Stimulated activated CD8-positive, alpha-beta memory T cell treated with anti-CD3 and anti-CD28 coated beads, Interleukin-15, amount 100 ng/mL, for 4 hours (primary cell): Measurements from ENCODE around the gene AFTPH.

ENCODE experiments used
- DNase-seq, 2 donors: peaks; one replicate each; pipeline ENCODE4 v3.0.0-alpha.2; 2020; ENCODE audit warnings: low read depth in 2 of 2

Gene AFTPH, protein sequence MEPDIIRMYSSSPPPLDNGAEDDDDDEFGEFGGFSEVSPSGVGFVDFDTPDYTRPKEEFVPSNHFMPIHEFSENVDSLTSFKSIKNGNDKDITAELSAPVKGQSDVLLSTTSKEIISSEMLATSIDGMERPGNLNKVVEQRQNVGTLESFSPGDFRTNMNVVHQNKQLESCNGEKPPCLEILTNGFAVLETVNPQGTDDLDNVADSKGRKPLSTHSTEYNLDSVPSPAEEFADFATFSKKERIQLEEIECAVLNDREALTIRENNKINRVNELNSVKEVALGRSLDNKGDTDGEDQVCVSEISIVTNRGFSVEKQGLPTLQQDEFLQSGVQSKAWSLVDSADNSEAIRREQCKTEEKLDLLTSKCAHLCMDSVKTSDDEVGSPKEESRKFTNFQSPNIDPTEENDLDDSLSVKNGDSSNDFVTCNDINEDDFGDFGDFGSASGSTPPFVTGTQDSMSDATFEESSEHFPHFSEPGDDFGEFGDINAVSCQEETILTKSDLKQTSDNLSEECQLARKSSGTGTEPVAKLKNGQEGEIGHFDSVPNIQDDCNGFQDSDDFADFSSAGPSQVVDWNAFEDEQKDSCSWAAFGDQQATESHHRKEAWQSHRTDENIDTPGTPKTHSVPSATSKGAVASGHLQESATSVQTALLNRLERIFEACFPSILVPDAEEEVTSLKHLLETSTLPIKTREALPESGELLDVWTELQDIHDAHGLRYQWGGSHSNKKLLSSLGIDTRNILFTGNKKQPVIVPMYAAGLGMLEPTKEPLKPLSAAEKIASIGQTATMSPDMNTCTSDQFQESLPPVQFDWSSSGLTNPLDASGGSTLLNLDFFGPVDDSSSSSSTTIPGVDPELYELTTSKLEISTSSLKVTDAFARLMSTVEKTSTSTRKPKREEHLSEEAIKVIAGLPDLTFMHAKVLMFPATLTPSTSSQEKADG

DNA sequence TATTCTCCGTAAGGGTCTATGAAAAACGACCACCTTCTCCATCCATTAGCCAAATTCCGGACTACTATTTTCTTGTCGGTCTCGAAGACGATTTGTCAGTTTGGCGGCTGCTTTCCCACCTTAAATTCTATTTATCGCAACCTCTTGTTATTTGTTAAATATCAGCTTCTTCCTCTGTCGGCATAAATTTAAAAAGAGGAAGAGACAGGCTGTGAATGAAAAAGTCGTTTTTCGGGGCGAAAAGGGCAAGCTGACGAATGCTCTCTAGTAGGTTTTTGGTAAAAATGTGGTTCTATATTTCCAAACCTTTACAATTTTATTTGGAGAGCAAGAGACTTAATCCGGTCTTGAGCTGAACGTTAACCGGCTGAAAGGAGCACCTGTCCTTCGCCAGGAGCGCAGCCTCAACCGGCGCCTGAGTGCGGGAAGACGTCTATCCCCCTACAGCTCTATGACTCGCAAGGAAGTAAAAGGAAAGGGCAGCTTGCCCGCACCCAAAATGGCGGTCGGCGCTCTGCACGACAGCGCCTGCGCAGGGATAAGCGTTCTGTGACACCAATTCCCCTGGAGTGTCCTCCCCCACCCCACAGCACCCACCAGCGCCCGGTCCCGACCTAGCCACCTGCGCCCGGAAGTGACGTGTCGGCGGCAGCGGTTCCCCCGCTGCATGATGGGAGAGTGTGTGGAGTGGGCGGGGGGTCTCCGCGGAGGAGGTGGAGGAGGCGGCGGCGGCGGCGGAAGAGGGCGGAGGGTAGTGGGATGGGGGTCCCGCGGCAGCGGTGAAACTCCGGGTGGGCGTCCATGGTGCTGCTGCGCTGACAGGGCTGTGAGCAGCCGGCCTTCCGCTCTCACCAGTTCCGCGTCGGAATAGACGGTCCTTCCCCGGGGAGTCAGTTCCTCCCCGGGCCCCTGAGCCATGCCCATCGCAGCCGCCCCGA, at the start of gene AFTPH:
Gene AFTPH (plus strand): TSS at position 663 of the 938 bp plus-strand sequence. CDS start 27,147 bp downstream, outside the sequence.
- peak; percentile 100 for DNase-seq

DNA sequence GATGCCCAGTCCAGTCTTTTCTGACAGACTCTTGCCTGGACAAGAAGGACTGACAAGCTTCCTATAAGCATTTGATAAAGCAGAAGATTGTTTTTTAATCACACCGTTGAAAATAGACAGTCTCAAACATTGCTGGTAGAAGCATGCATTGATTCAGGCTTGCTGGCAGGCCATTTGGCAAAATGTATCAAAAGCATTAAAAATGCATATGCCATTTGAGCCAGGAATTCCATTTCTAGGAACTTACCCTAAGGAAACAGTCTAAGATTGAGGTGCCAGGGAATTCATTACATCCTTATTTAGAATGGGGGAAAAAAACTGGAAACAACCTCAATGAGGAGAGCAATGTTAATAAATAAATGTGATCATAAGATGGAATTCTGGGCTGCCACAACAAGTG, 49.5 kb upstream of the AFTPH start:
- DNase-seq, result no peak

DNA sequence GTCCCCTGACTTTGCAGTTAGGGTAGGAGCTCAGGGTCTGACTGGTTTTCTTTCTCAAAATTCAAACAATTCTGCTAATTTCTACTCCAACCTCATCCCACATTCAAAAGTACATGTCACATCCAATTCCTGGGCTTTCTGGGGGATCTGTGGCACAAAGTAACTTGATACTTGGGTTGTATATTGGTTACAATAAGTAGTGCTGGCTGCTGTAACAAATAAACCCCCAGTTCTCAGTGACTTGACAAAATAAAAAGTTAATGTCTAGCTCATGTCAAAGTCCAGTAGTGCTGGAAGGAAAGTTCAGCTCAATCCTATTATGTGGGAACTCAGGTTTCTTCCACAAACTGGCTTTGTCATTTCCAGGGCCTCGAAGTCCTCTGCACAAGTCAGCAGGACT, 47.1 kb upstream of the AFTPH start:
- no peak for DNase-seq

DNA sequence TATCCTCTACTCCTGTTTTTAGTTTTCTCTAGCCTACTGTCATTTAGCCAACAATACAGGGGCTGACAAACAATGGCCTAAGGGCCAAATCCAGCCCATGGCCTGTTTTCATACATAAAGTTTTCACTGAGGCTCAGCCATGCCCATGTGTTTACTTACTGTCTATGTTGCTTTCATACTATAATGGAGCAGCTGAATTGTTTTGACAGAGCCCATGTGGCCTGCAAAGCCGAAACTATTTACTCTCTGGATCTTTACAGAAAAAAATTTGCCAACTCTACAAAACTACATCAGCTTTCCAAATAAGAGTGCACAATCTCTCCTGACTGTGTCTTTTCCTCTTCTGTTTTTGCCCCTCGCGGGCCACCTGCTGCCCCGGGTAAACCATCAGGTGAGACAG, 46.1 kb upstream of the AFTPH start:
- DNase-seq, result no peak

DNA sequence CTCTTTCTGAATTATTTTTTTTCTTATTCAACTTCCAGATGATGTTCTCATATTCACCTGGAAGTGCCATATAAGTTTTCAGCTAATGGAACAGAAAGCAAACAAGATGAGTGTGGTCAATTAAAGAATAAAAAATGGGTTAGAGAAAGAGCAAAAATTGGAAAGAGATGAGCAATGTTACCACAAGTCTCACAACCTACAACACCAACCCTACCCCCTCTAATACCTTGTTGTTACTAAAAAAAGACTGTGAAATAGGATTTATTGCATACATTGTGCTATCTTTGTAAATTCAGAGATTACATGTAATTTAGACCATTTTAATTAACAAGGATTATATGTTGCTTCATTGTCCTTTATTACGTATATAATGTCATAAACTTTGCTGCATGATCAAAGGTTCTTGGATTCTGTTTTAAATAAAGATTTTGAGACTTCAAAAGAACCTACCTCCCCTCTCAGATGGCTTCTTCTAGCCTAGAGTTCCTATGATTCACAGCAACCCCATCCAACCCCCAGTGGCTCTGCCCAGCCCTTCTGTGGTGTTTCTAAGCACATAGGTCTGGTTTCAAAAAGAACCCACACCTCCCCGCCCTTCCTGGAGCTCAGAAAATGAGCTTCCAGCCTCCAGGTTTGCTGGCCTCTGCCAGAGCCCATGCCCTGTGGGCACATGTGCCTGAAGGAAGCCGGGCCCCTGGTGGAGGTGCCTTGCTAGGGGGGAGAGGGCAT, 45.5 kb upstream of the AFTPH start:
- no peak for DNase-seq

DNA sequence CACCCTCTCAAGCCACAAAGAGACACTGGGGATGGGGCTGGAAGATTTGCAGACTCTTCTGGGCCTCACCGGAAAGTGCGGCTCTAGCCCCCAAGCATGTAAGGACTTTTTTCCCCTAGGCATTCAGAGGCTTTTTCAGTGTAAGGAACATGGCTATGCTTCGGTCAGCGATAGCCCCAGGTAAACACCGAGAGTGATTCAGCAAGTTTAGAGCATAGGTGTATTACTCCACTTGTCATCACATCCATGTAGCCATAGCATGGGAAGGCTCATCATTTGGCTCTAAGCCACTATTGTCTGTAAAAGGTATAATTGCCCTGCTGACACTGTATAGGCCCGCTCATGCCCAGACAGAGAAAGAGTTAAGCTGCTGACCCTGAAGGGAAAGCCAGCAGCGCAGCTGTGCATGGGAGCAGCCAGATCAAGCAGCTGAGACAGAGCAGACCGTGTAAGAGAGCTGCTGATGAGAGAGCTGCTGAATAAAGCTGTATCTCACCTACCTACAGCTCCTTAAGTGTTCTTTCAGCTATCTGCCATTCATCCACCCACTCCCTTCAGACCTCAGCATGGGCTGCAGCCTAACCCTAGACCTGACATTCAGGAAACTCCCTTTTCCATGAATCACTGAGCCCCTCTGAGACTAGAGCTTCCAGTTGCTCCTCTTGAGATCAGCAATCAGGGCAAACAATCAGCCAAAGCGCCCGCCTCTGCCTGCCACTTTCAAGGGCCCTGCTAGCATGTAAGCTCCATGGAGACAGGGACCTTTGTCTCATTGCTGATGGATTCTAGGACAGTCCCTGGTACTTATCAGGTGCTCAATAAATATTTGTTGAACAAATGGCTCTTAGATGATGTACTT, 44.6 kb upstream of the AFTPH start:
- DNase-seq, result no peak

DNA sequence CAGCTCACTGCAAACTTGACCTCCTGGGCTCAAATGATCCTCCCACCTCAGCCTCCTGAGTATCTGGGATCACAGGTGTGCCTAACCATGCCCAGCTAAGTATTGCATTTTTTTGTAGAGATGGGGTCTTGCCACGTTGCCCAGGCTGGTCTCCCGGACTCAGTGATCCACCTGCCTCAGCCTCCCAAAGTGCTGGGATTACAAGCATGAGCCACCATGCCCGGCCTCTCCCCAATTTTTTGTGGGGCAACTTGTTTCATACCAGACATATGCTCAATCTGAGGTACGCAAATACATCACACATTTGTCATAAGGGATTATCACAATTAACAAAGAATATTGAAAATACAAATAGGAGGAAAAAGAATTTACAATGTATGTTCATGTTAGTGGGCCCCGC, 42.5 kb upstream of the AFTPH start:
- DNase-seq, result no peak

DNA sequence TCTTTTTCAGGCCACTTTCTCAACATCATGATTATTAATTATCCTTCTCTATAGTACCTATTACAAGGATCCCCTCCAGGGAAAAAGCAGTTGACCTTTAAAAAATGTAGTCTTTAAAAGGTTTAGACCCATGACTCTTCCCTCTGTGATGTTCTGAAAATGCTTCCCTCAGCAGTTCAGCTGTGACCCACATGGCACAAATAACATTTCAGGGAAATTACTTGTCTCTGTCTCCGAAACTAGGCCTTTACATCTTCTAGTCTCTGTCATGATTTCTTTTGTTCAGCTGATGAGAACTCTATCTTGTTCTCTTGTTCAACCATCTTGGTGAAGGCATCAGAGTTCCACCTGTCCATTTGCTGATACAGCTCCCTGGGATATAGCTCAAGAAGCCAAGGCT, 41.9 kb upstream of the AFTPH start:
- DNase-seq, result no peak

DNA sequence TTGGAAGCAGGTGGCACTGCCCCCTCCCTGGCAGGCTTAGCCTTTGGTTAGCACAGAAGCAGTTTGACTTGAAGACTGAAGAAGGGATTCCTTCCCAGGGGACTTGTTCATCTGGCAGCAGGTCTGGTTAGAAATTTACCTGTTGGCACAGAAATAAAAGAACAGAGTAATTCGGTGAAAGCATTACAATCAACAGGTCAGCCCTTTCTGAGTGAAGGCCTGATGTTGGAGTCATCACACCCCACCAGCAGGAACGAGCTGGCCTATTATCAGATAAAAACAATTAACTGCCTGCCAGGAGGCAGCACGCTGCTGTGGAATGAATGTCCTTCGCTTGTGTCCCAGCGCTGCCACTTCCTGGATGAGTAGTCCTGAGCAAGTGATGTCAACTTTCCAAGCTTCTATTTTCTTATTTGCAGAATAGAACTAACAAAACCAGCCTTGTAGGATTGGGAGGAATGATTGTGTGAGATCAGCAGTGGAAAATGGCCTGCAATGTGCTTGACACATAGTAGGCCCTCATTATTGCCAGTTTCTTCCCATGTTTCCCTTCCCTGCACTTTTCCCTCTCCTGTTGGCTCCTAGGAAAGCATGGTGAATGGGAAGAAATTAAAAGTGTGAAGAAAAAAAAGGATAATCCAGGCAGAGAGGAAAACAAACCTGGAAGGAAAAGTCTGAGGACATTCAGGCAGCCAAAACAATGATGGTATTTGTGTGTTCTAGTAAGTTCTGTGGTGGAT, 41.2 kb upstream of the AFTPH start:
- no peak for DNase-seq

DNA sequence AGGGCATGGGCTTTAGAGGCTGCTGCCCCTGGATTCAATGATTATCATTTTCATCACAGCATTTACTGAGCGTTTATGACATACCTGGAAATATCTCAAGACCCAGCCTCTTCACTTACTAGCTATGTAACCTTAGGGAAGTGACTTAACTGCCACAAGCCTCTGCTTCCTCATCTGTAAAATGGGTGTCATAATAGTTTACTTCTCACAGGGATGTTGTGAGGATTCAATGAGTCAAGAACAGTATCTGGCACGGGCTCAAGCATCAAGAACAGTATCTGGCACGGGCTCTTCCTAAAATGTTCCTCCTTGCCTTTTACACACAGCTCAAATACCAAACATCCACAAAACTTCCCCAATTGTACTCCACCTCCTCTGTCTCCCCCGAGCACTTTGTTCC, 38.8 kb upstream of the AFTPH start:
- no peak for DNase-seq

DNA sequence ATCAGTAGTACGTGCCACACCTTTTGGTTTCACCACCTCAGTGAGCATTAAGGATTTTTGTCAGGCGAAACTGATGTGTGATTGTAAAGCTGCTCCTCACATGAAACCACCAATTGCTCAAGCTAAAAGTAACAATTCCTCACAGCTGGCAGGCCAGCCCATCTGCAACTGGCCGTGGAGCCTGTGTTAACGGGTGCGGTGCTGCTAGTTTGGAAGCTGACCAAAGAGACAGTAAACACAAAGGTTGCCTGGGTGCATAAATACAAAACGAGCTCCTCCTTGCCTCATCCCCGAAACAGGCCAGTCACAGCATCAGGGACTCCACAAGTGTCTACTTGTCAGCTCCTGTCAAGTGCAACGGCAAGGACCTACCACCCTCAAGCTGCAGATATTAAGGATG, 38.2 kb upstream of the AFTPH start:
- DNase-seq, result no peak

DNA sequence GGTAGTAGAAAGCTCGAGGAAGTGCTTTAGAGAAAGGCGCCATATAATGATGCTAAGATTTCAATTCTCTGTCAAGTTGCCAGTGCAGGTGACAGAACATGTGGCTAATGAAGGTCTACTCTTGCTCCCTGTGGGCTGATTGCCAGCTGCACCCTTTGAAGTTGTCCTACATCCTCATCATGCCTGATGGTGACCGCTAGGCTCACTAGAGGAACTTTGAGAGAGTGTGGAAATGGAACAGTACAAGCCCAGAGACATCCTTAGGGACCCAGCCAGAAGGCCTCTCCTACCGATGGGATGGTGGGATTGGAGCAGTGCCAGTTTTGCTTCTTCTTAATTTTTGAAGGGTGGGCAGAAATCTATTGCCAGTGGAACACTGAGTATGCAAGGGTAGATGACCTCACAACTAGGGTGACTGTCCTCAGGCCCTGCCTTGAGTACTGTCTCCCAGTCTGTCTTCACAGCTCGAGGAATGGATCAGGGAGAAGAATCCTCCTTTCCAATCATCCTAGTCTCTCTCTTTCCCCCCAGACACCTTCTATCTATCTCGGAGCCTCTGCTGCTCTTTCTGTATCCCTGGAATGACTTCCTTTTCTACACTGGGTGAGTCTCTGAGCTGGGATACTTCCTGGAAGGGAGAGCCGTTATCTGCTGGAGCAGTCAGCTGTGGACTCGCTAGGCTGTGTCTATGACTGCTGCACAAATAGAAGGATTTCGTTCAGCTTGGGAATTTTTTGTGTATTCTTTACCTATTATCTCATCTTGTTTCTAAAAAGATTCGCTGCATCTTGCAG, 36.7 kb upstream of the AFTPH start:
- no peak for DNase-seq

DNA sequence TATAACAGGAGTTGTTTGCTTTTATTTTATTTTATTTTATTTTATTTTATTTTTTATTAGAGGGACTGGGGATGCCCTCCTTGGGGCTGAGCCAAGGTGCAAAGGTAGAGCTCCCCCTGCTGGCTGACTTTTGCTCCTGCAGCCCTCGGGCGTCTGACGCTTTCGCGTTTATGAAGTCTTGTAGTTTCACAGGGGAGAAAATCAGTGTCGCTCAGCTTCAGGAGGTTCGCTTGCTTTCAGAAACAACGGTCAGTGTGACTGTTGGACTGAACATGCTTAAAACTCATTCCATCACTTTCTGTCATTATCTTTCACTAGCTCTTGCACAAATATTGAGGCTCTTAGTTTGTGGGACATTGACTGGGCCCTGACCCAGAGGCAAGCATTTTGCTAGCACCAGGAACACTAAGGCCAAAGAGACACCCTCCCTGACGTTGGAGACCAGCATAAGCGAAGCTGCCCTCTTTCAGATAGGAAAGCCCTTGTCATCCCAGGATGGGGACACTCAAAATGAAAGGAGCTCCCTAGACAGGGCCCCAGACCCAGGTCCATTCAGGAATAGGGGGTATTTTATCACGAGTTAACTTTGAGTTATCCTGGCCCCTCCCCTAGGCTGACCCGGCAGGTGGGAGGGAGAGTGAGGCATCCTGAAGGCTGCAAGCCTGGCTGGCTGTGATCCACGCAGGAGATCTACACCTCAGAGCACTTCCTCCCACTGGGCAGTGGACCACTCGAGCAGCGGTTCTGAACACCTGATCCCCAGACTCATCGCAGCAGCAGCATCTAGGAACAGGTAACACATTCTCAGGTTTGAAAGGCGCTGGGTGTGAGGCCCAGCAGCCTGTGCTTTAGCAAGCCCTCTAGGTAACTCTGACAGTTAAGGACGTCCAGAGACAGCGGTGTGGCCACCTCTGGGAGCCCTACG, 35.8 kb upstream of the AFTPH start:
- peak; percentile 40 to 60 for DNase-seq

DNA sequence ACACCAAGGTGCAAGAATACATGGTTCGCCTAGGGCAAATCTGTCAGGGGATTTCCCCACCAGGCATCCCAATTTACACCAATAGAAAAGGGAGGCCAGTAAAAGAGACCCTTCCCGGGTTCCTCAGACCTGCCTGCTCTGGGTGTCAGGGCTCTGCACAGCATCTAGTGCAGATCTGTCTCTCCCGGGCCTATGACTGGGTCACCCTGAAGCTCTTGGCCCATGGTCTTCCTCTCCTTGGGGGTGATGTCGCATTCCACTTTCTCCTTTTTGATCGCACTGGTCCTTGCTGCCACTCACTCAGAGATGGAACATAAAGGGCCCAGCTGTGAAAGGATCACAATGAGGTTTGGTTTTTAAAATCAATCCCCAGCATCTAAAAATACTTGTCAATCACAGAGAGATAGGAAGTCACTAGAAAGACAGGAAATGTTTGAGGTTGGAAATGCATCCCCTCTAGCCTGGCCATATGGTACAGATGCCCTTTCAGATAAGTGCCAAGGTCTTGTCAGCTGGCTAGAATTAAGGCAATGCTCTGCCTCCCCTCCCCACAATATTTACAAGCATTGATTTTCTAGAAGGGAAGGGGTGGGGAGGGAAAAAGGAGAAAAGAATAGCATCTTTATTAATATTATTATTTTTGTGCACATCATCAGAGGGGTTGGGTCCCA, 34.9 kb upstream of the AFTPH start:
- no peak for DNase-seq

DNA sequence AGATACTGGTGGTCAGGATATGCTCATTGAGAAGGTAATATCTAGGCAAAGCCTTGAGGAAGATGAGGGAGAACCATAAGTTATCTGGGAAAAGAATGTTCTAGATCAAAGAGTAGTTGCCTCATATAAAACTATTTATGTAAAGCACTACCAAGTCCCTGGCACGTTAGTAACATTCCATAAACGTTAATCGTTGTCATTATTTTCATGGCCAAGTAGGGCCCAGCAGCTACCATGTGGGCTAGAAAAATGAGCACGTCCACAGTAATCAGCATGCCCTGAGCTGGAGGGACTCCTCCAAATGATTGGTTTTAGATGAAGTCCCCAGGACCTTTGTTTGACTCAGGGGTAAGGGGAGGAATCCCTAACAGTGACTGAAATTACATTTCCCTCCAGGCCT, 32.7 kb upstream of the AFTPH start:
- no peak for DNase-seq

DNA sequence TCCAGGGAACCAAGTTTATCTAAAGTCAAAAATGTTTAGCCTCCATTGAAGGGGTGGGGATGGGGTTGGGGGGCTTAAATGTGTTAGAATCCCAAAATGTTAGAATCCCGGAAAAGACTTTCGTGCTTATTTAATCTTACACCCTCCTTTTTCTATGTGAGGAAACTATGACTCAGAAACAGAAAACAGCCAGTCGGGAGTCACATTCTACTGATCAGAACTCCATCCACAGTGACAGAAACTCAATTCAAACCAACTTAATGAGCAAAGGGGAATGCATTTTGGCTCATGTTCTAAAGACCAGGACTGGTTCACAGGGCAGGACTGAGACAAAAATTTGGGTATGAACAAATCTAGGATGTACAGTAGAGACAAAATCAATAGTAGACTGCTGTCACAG, 31.9 kb upstream of the AFTPH start:
- DNase-seq, result no peak

DNA sequence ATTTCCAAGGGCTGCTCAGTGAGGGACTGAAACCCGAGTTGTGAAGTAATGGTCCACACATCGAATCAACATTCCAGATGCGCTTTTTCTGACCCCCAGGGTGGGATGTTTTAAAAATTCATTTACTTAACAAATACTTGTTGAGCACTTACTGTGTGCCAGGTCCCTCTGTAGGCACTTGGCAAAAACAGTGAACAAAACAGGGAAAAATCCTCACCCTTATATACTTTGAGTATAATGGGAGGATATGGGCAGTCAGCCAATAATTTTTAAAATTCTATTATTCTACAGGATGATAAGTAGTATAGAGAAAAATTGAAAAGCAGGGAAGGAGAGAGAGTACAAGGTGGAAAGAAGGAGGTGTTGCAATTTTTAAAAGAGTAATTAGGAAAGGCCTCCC, 31.3 kb upstream of the AFTPH start:
- DNase-seq, result no peak
